H9 (cell line): ENCODE measurements around the gene TYK2. TPM values are rescaled to one million over a fixed set of nuclear protein-coding genes. Genes with fewer than 3 reads are reported as not detected.

Experiments
- DNase-seq: peaks from one replicate; pipeline ENCODE4 v3.0.0-alpha.2; 2017
- H2AFZ ChIP-seq: one replicate; pipeline ENCODE4 v1.6.1; 2013; ENCODE audit warnings: mild to moderate bottlenecking, low read length, control low read depth, moderate library complexity
- H2AK5ac ChIP-seq: 2 replicates; pipeline ENCODE4 v1.6.1; 2013; ENCODE audit warnings: low read length, control low read depth, mixed read lengths; ENCODE audit not compliant: insufficient read length
- H2BK120ac ChIP-seq: one replicate; pipeline ENCODE4 v1.6.1; 2013; ENCODE audit warnings: low read depth, mild to moderate bottlenecking, low read length, control low read depth, inconsistent platforms; ENCODE audit not compliant: poor library complexity, severe bottlenecking
- H2BK12ac ChIP-seq: 2 replicates; pipeline ENCODE4 v1.6.1; 2013; ENCODE audit warnings: low read length, control low read depth, mixed read lengths, low read depth; ENCODE audit not compliant: insufficient read length
- H2BK15ac ChIP-seq: 2 replicates; pipeline ENCODE4 v1.6.1; 2013; ENCODE audit warnings: low read depth, low read length, control low read depth
- H2BK20ac ChIP-seq: one replicate; pipeline ENCODE4 v1.6.1; 2013; ENCODE audit warnings: low read depth, mild to moderate bottlenecking, low read length, control low read depth, inconsistent platforms; ENCODE audit not compliant: poor library complexity, severe bottlenecking
- H2BK5ac ChIP-seq: 2 replicates; pipeline ENCODE4 v1.6.1; 2013; ENCODE audit warnings: low read length, control low read depth, mixed read lengths; ENCODE audit not compliant: insufficient read length
- H3K14ac ChIP-seq: 2 replicates; pipeline ENCODE4 v1.6.1; 2013; ENCODE audit warnings: low read length, control low read depth; ENCODE audit not compliant: insufficient read depth
- H3K18ac ChIP-seq: 2 replicates; pipeline ENCODE4 v1.6.1; 2013; ENCODE audit warnings: low read depth, mild to moderate bottlenecking, mixed read lengths, low read length, control low read depth; ENCODE audit not compliant: insufficient read length
- H3K23ac ChIP-seq: 2 replicates; pipeline ENCODE4 v1.6.1; 2013; ENCODE audit warnings: low read length, control low read depth, mixed read lengths, low read depth; ENCODE audit not compliant: insufficient read length
- H3K23me2 ChIP-seq: 2 replicates; pipeline ENCODE4 v1.6.1; 2013; ENCODE audit warnings: low read depth, mild to moderate bottlenecking, mixed read lengths, low read length, control low read depth; ENCODE audit not compliant: insufficient read length, poor library complexity, severe bottlenecking
- H3K27ac ChIP-seq: 2 replicates; pipeline ENCODE4 v1.5.1; 2013; ENCODE audit warnings: low read length, control low read depth, mixed read lengths, low read depth; ENCODE audit not compliant: insufficient read length
- H3K27me3 ChIP-seq: 2 replicates; pipeline ENCODE4 v1.6.1; 2013; ENCODE audit warnings: low read length, control low read depth, inconsistent platforms; ENCODE audit not compliant: insufficient read depth
- H3K4ac ChIP-seq: 2 replicates; pipeline ENCODE4 v1.6.1; 2013; ENCODE audit warnings: low read depth, mild to moderate bottlenecking, control low read depth, inconsistent platforms, low read length, moderate library complexity
- H3K4me1 ChIP-seq: 2 replicates; pipeline ENCODE4 v1.6.1; 2013; ENCODE audit warnings: low read length, control low read depth, inconsistent platforms; ENCODE audit not compliant: insufficient read depth
- H3K4me2 ChIP-seq: 2 replicates; pipeline ENCODE4 v1.6.1; 2013; ENCODE audit warnings: low read length, control low read depth, mixed read lengths; ENCODE audit not compliant: insufficient read length, insufficient read depth
- H3K56ac ChIP-seq: 2 replicates; pipeline ENCODE4 v1.6.1; 2013; ENCODE audit warnings: low read depth, mild to moderate bottlenecking, mixed read lengths, low read length, control low read depth; ENCODE audit not compliant: insufficient read length
- H3K79me1 ChIP-seq: 2 replicates; pipeline ENCODE4 v1.6.1; 2013; ENCODE audit warnings: low read depth, mild to moderate bottlenecking, moderate library complexity, low read length, control low read depth, inconsistent platforms; ENCODE audit not compliant: insufficient read depth, poor library complexity, severe bottlenecking
- H3K79me2 ChIP-seq: 2 replicates; pipeline ENCODE4 v1.6.1; 2013; ENCODE audit warnings: low read length, control low read depth, inconsistent platforms; ENCODE audit not compliant: insufficient read depth
- H3K9ac ChIP-seq: 2 replicates; pipeline ENCODE4 v1.6.1; 2013; ENCODE audit warnings: low read length, control low read depth, mixed read lengths; ENCODE audit not compliant: insufficient read length; ENCODE audit errors: extremely low read depth
- H3K9me3 ChIP-seq: one replicate; pipeline ENCODE4 v1.6.1; 2013; ENCODE audit warnings: low read depth, low read length, inconsistent platforms; ENCODE audit not compliant: control insufficient read depth
- H3T11ph ChIP-seq: one replicate; pipeline ENCODE4 v1.6.1; 2013; ENCODE audit warnings: mild to moderate bottlenecking, low read length, control low read depth, inconsistent platforms
- H4K20me1 ChIP-seq: one replicate; pipeline ENCODE4 v1.6.1; 2013; ENCODE audit not compliant: control insufficient read depth, insufficient read length, insufficient read depth
- H4K5ac ChIP-seq: 2 replicates; pipeline ENCODE4 v1.6.1; 2013; ENCODE audit warnings: low read depth, mild to moderate bottlenecking, mixed read lengths, low read length, control low read depth; ENCODE audit not compliant: insufficient read length
- H4K8ac ChIP-seq: replicated peaks from 2 replicates; pipeline ENCODE4 v1.6.1; 2013; ENCODE audit warnings: low read length, control low read depth, mixed read lengths, low read depth; ENCODE audit not compliant: insufficient read length
- H4K91ac ChIP-seq: 2 replicates; pipeline ENCODE4 v1.6.1; 2013; ENCODE audit warnings: low read depth, mild to moderate bottlenecking, moderate library complexity, mixed read lengths, low read length, control low read depth; ENCODE audit not compliant: insufficient read length
- H3K27ac Mint-ChIP-seq, 3 experiments: 2 replicates in 2 of 3; 3 replicates in 1 of 3; pipeline ENCODE4 v1.8.0; 2020 to 2021; ENCODE audit warnings: mixed read lengths in 3 of 3, mild to moderate bottlenecking in 1 of 3, moderate library complexity in 1 of 3
- H3K27me3 Mint-ChIP-seq: 2 replicates; pipeline ENCODE4 v1.8.0; 2021; ENCODE audit warnings: low read depth, mild to moderate bottlenecking, moderate library complexity, mixed read lengths
- H3K36me3 Mint-ChIP-seq, 3 experiments: 2 replicates in 2 of 3; 3 replicates in 1 of 3; pipeline ENCODE4 v1.8.0; 2020 to 2021; ENCODE audit warnings: low read depth in 3 of 3, mixed read lengths in 3 of 3; ENCODE audit not compliant: insufficient read depth in 1 of 3
- H3K4me1 Mint-ChIP-seq, 2 experiments: 2 replicates each; pipeline ENCODE4 v1.8.0; 2020; ENCODE audit warnings: mixed read lengths in 2 of 2
- H3K4me3 Mint-ChIP-seq, 2 experiments: 2 replicates in 1 of 2; 3 replicates in 1 of 2; pipeline ENCODE4 v1.8.0; 2020 to 2021; ENCODE audit warnings: mild to moderate bottlenecking in 2 of 2, mixed read lengths in 2 of 2, moderate library complexity in 1 of 2
- H3K9me3 Mint-ChIP-seq, 2 experiments: 2 replicates in 1 of 2; 3 replicates in 1 of 2; pipeline ENCODE4 v1.8.0; 2020; ENCODE audit warnings: mild to moderate bottlenecking in 2 of 2, mixed read lengths in 2 of 2, moderate library complexity in 1 of 2
- CTCF ChIP-seq: fragments of 200-600 bp; sonication (generic); conservative IDR thresholded peaks from 3 replicates; pipeline ENCODE4 v1.8.0; 2021; ENCODE audit warnings: antibody characterized with exemption, mild to moderate bottlenecking
- WGBS: extraction: QIAGEN DNeasy Blood & Tissue Kit; methylation state at CpG from one replicate; pipeline ENCODE4 v1.1.7; 2013; ENCODE audit warnings: missing lambda C conversion rate, low lambda C conversion rate, mixed read lengths; ENCODE audit not compliant: insufficient read length; ENCODE audit errors: extremely low coverage; 5-methylcytosine and 5-hydroxymethylcytosine counted together
- microRNA-seq: library from miRNA; unstranded; fragments of <30 nt; microRNA quantifications from one replicate; pipeline ENCODE4, GENCODE V29; 2020; ENCODE audit warnings: borderline microRNAs expressed
- total RNA-seq: library from RNA; stranded (reverse); gene quantifications from 2 replicates; pipeline ENCODE4 v1.2.1, GENCODE V29; 2021

TYK2 gene
- total RNA-seq, 1 experiment from 2014 or later, result 61.4 TPM

DNA sequence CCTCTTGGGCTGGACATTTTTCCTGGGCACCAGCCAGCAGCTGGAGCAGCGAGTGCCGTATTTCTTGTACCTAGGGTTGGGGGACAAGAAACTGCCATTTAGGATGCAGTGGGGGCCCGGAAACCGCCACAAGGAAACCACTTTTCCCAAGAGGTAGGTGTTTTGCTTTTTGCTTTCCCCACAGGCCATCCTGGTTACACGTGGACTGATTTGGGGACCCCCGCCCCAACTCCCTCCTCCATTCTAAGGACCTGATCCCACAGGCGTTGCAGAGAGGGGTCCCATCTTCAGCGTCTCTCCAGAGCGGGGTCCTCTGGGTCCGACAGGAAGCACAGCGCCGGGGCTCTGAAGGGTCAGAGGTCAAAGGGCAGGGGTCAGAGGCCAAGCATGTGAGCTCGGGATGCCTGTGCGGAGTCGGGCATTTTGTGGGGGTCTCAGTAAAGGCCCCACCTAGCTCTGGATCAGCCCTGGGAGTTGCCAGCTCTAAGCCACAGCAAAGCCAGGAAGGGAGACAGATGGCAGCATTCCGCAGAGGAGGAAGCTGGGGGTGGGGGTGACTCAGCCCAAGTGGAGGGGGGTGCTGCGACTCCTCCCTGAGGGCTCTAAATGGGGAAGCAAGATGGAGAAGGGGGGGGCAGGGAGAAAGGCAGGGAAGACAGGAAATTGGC is 75.1 kb downstream of the TYK2 start:
- H2BK5ac ChIP-seq, result no peak overlapping the region
- no peak overlapping the region for H3K14ac ChIP-seq
- WGBS, result no CpG with 5 or more reads among the region's 17 CpGs
- H3K79me2 ChIP-seq, result no peaks in the 10 kb centered on the region
- H3K27ac Mint-ChIP-seq, result peak overlapping the region in 1 of 3 experiments; percentile 27; a peak in 2 of 7 replicates
- no peaks in the 10 kb centered on the region for H3K27me3 ChIP-seq
- H3K4me1 ChIP-seq, result no peaks in the 10 kb centered on the region
- H4K5ac ChIP-seq, result no peak overlapping the region
- no peaks in the 10 kb centered on the region for H3K9me3 ChIP-seq
- H3K9ac ChIP-seq, result no peak overlapping the region
- no peak overlapping the region for H3K4me2 ChIP-seq
- H2BK20ac ChIP-seq, result no peak overlapping the region
- H3K27me3 Mint-ChIP-seq, result peaks cover 9% of the 10 kb centered on the region
- H3K79me1 ChIP-seq, result no peaks in the 10 kb centered on the region
- no peak overlapping the region for H3K18ac ChIP-seq
- H3K56ac ChIP-seq, result no peak overlapping the region
- H4K91ac ChIP-seq, result no peak overlapping the region
- no peak overlapping the region for H3T11ph ChIP-seq
- H3K36me3 Mint-ChIP-seq, result peaks cover 4 to 15% (median 5%) of the 10 kb centered on the region in 3 experiments; a peak in 4 of 7 replicates
- no peak overlapping the region for H3K23ac ChIP-seq
- H3K27ac ChIP-seq, result no peak overlapping the region
- no peaks in the 10 kb centered on the region for H3K9me3 Mint-ChIP-seq
- no peak overlapping the region for H2BK120ac ChIP-seq
- H2AFZ ChIP-seq, result no peak overlapping the region
- H2BK15ac ChIP-seq, result no peak overlapping the region
- no peak for DNase-seq
- no peaks in the 10 kb centered on the region for H4K20me1 ChIP-seq
- no peak overlapping the region for H2AK5ac ChIP-seq
- TF ChIP-seq CTCF, result no peak
- no peaks in the 10 kb centered on the region for H3K23me2 ChIP-seq
- H3K4me3 Mint-ChIP-seq, result no peak overlapping the region
- H4K8ac ChIP-seq, result no peak overlapping the region
- H2BK12ac ChIP-seq, result no peak overlapping the region
- no peak overlapping the region for H3K4ac ChIP-seq
- 0 out of 4 replicates have a peak, but pooled peaks cover 0 to 4% of the 10 kb centered on the region in 2 experiments for H3K4me1 Mint-ChIP-seq

Small RNA genes within 50 kb of the gene (microRNA-seq; reads per million reads assigned to microRNA genes)
- not detected for gene MIR1181

Other genes starting within 250 kb of the TYK2 start
- 206 and 227 TPM in 2 replicates for gene DNMT1, start 185.6 kb downstream of the TYK2 start, total RNA-seq
- gene S1PR2, start 149.2 kb downstream of the TYK2 start, total RNA-seq, result 11.5 and 12.8 TPM in 2 replicates
- 96.7 and 99.3 TPM in 2 replicates for gene MRPL4, start 128.4 kb downstream of the TYK2 start, total RNA-seq
- 2.1 and 2.3 TPM in 2 replicates for gene ICAM1, start 109.5 kb downstream of the TYK2 start, total RNA-seq
- gene ICAM4, start 93.6 kb downstream of the TYK2 start, total RNA-seq, result 1.1 TPM in 2 replicates
- 1.4 and 1.6 TPM in 2 replicates for gene ICAM5, start 90.6 kb downstream of the TYK2 start, total RNA-seq
- gene ZGLP1, start 70.8 kb downstream of the TYK2 start, total RNA-seq, result 6.9 and 7.0 TPM in 2 replicates
- 26.8 and 27.7 TPM in 2 replicates for gene FDX2, start 64.6 kb downstream of the TYK2 start, total RNA-seq
- 74.7 and 75.2 TPM in 2 replicates for gene RAVER1, start 47.0 kb downstream of the TYK2 start, total RNA-seq
- 28.3 and 29.6 TPM in 2 replicates for gene ICAM3, start 40.9 kb downstream of the TYK2 start, total RNA-seq
- gene CDC37, start 23.0 kb upstream of the TYK2 start, total RNA-seq, result 155 and 164 TPM in 2 replicates
- 8.5 and 8.9 TPM in 2 replicates for gene PDE4A, start 40.0 kb upstream of the TYK2 start, total RNA-seq
- 88.7 and 101 TPM in 2 replicates for gene KEAP1, start 122.8 kb upstream of the TYK2 start, total RNA-seq
- gene S1PR5, start 136.9 kb upstream of the TYK2 start, total RNA-seq, result 7.1 and 8.1 TPM in 2 replicates
- gene ATG4D, start 163.3 kb upstream of the TYK2 start, total RNA-seq, result 55.2 and 55.8 TPM in 2 replicates
- 57.4 and 63.8 TPM in 2 replicates for gene KRI1, start 185.4 kb upstream of the TYK2 start, total RNA-seq
- gene CDKN2D, start 188.4 kb upstream of the TYK2 start, total RNA-seq, result 2.8 and 3.7 TPM in 2 replicates
- 146 and 150 TPM in 2 replicates for gene AP1M2, start 206.7 kb upstream of the TYK2 start, total RNA-seq
- 111 and 121 TPM in 2 replicates for gene SLC44A2, start 245.0 kb upstream of the TYK2 start, total RNA-seq